HepG2 (cell line): Measurements from ENCODE around the gene JPH4. TPM values are rescaled to one million over a fixed set of nuclear protein-coding genes. Genes with fewer than 3 reads are reported as not detected.

Experiments used
- ATAC-seq: fragments of 200-7000 bp; cut with Tn5 transposase; 3 replicates; pipeline ENCODE4 v1.9.1; 2020; ENCODE audit warnings: mild to moderate bottlenecking, moderate library complexity
- BruUV-seq: library from RNA; stranded (reverse); fragments of 400-500 nt; replicated peaks from 2 replicates; lab custom pipeline; 2021; lab: Mats Ljungman, UMichigan
- CTCF ChIA-PET: fragments of 300-600 bp; formaldehyde crosslinking; extraction: SDS; loops from one replicate; lab custom pipeline; 2021; ENCODE audit warnings: low total read pairs, inconsistent platforms, low intra/inter-chr PET ratio; lab: Yijun Ruan, JAX
- POLR2A ChIA-PET: fragments of 350-600 bp; sonication (Branson Sonifier 250); formaldehyde crosslinking; loops from one replicate; lab custom pipeline; 2020; ENCODE audit warnings: antibody characterized with exemption, inconsistent platforms; lab: Yijun Ruan, JAX
- DNase-seq: peaks from one replicate; pipeline ENCODE4 v3.0.0-alpha.2; 2015; ENCODE audit warnings: low spot score
- FAIRE-seq: peaks from 3 replicates; lab custom pipeline; 2011; peaks lifted over from hg19 to GRCh38; lab: Jason Lieb, UNC
- H2AFZ ChIP-seq: one replicate; pipeline ENCODE4 v1.6.1; 2011; ENCODE audit warnings: low read length, inconsistent platforms
- H3K27ac ChIP-seq: fragments of 300-600 bp; 3 replicates; pipeline ENCODE4 v1.8.0; 2011; ENCODE audit warnings: mixed run types, mild to moderate bottlenecking, mixed read lengths, low read length, inconsistent platforms; ENCODE audit not compliant: insufficient read depth; ENCODE audit errors: extremely low read length
- H3K27me3 ChIP-seq, 2 experiments: fragments of 200-600 bp in 1 of 2; 2 replicates in 1 of 2; 3 replicates in 1 of 2; pipeline versions ENCODE4 v1.6.0 to v1.8.0; 2011; ENCODE audit warnings: low read length in 2 of 2, mild to moderate bottlenecking in 2 of 2, moderate library complexity in 2 of 2, inconsistent platforms in 1 of 2; ENCODE audit not compliant: insufficient read depth in 2 of 2, control insufficient read depth in 1 of 2
- H3K36me3 ChIP-seq, 2 experiments: fragments of 200-600 bp in 1 of 2; replicated peaks in 1 of 2; 2 replicates in 1 of 2; 3 replicates in 1 of 2; pipeline versions ENCODE4 v1.5.1 to v1.8.0; 2011; ENCODE audit warnings: low read length in 2 of 2, inconsistent platforms in 1 of 2; ENCODE audit not compliant: insufficient read depth in 2 of 2, control insufficient read depth in 1 of 2
- H3K4me1 ChIP-seq: 2 replicates; pipeline ENCODE4 v1.5.1; 2012; ENCODE audit warnings: low read length, inconsistent platforms; ENCODE audit not compliant: insufficient read depth
- H3K4me2 ChIP-seq: 2 replicates; pipeline ENCODE4 v1.6.0; 2011; ENCODE audit warnings: low read depth, low read length, inconsistent platforms
- H3K4me3 ChIP-seq, 3 experiments: fragments of 200-600 bp in 1 of 3; sonication (generic), shearing (Covaris generic) in 1 of 3; replicated peaks in 1 of 3; 2 replicates each; pipeline ENCODE4 v1.5.1; 2011 to 2016; ENCODE audit warnings: low read length in 3 of 3, inconsistent platforms in 2 of 3, low read depth in 2 of 3, mild to moderate bottlenecking in 2 of 3, control low read depth in 1 of 3, mixed read lengths in 1 of 3; ENCODE audit not compliant: insufficient read depth in 1 of 3
- H3K79me2 ChIP-seq: one replicate; pipeline ENCODE4 v1.6.1; 2011; ENCODE audit warnings: low read length, inconsistent platforms; ENCODE audit not compliant: insufficient read depth
- H3K9ac ChIP-seq: 2 replicates; pipeline ENCODE4 v1.6.0; 2011; ENCODE audit warnings: mild to moderate bottlenecking, low read depth, low read length, inconsistent platforms; ENCODE audit not compliant: insufficient read depth
- H3K9me3 ChIP-seq: 2 replicates; pipeline ENCODE4 v1.5.1; 2012; ENCODE audit warnings: mild to moderate bottlenecking, low read length
- H4K20me1 ChIP-seq: 2 replicates; pipeline ENCODE4 v1.6.0; 2011; ENCODE audit warnings: inconsistent platforms, mild to moderate bottlenecking, low read length, moderate library complexity; ENCODE audit not compliant: insufficient read depth
- ATF5 ChIP-seq: sonication (generic); formaldehyde crosslinking; IDR thresholded peaks from 2 replicates; pipeline ENCODE4 v1.4.0; 2020; ENCODE audit warnings: mild to moderate bottlenecking, low read depth, missing genetic modification reagents
- CCDC6 ChIP-seq: sonication (generic); formaldehyde crosslinking; IDR thresholded peaks from 2 replicates; pipeline ENCODE4 v1.8.1; 2022; ENCODE audit warnings: mild to moderate bottlenecking, missing genetic modification reagents, moderate library complexity
- HNF1A ChIP-seq, 2 experiments: sonication (generic) in 1 of 2; formaldehyde crosslinking in 1 of 2; IDR thresholded peaks; 2 replicates each; pipeline versions ENCODE4 v1.4.0 to v1.6.1; 2016 to 2020; ENCODE audit warnings: borderline replicate concordance in 1 of 2, low read depth in 1 of 2, mild to moderate bottlenecking in 1 of 2, missing genetic modification reagents in 1 of 2
- KDM3A ChIP-seq: IDR thresholded peaks from 2 replicates; pipeline ENCODE4 v1.6.1; 2018; ENCODE audit warnings: low read depth, missing compliant biosample characterization
- RXRB ChIP-seq: IDR thresholded peaks from 2 replicates; pipeline ENCODE4 v1.6.1; 2016; ENCODE audit warnings: borderline replicate concordance, missing genetic modification reagents, missing compliant biosample characterization
- XRCC5 ChIP-seq: fragments of 200-400 bp; formaldehyde crosslinking; optimal IDR thresholded peaks from 2 replicates; pipeline ENCODE3; 2017; ENCODE audit warnings: mild to moderate bottlenecking, low read length
- WGBS: methylation state at CpG from one replicate; pipeline ENCODE4 v1.1.6; 2017; ENCODE audit warnings: low lambda C conversion rate; 5-methylcytosine and 5-hydroxymethylcytosine counted together
- in situ Hi-C: cut with HindIII; loops from 2 replicates; pipeline ENCODE4 v1.10.0; 2017; ENCODE audit warnings: low pct_unique_long_range_greater_than_20kb; ENCODE audit not compliant: extremely low pct_ligation_motif_present
- intact Hi-C: fragments of 100-400 bp; cut with micrococcal nuclease; formaldehyde crosslinking; loops from one replicate; pipeline ENCODE4 v1.10.0; 2022; ENCODE audit not compliant: unreplicated experiment
- polyA plus RNA-seq, 8 experiments: library from polyadenylated mRNA; depleted of rRNA in 3 of 8; stranded (reverse) in 7 of 8; unstranded in 1 of 8; fragments of >200 nt; fragmentation: Illumina TruSeq in 4 of 8; extraction: Trizol in 4 of 8; gene quantifications; 2 replicates each; pipeline versions ENCODE4 v1.2.1 to v1.2.3, GENCODE V29; 2011 to 2016; ENCODE audit warnings: low read depth in 4 of 8, missing spikeins in 1 of 8, mixed read lengths in 1 of 8; ENCODE audit not compliant: insufficient read depth in 1 of 8
- total RNA-seq, 5 experiments: library from RNA; depleted of rRNA; stranded (reverse); fragments of >200 nt; fragmentation: Illumina TruSeq; extraction: Trizol; gene quantifications; 2 replicates each; pipeline ENCODE4 v1.2.3, GENCODE V29; 2016; ENCODE audit warnings: low read depth in 1 of 5

The JPH4 gene
- total and polyA plus RNA-seq, 2 of the 13 experiments (the other 11 are each of a cell fraction or from before 2014, with no cell fraction given): 0.08 to 0.22 TPM

GRCh38 chr14:23604675-23605170 is 26.1 kb upstream of the JPH4 start:
- CTCF ChIA-PET: no interaction called here
- H3K36me3 ChIP-seq: no peaks in the 10 kb centered on the region
- intact Hi-C loops: no loop called here

More at GRCh38 chr14:23604675-23605170, 26.1 kb upstream of the JPH4 start:
- no peak overlapping the region for H3K4me3 ChIP-seq
- 91% methylated on average over 3 of the region's 3 CpGs for WGBS
- no peak overlapping the region for H2AFZ ChIP-seq
- no peaks in the 10 kb centered on the region for H3K9me3 ChIP-seq
- H3K79me2 ChIP-seq: no peaks in the 10 kb centered on the region
- TF ChIP-seq HNF1A (IDR thresholded peaks at IDR 0.05; ENCODE audit: low read depth) (no peak), HNF1A (CRISPR knock-in tag; IDR thresholded peaks at IDR 0.05; ENCODE audit: borderline replicate concordance) (no peak), RXRB (CRISPR knock-in tag) (no peak), CCDC6 (no peak), KDM3A (no peak), XRCC5 (no peak), ATF5 (no peak)
- DNase-seq: no peak
- no peaks in the 10 kb centered on the region for H4K20me1 ChIP-seq
- POLR2A ChIA-PET: interaction anchor here (0.8 to 14.7 kb wide), 4 partner anchors 6 to 489 kb away, joined by 3 to 1105 read pairs (median 136); partner anchors contain the start of genes DHRS2 and PCK2
- ATAC-seq: no peak
- H3K27ac ChIP-seq: no peak overlapping the region
- no TSS peak for BruUV-seq
- no peaks in the 10 kb centered on the region for H3K27me3 ChIP-seq
- no peak overlapping the region for H3K4me2 ChIP-seq
- no peak overlapping the region for H3K9ac ChIP-seq
- peaks cover 88% of the 10 kb centered on the region for H3K4me1 ChIP-seq
- in situ Hi-C loops: no loop called here
- no peak for FAIRE-seq
